ENCODE results near the gene PKN1.
"Not testable (repeated sequence)": the region's sequence is repeated elsewhere in the genome, so short reads cannot be mapped to it uniquely, and the experiment has no call there.

The PKN1 gene

DNA sequence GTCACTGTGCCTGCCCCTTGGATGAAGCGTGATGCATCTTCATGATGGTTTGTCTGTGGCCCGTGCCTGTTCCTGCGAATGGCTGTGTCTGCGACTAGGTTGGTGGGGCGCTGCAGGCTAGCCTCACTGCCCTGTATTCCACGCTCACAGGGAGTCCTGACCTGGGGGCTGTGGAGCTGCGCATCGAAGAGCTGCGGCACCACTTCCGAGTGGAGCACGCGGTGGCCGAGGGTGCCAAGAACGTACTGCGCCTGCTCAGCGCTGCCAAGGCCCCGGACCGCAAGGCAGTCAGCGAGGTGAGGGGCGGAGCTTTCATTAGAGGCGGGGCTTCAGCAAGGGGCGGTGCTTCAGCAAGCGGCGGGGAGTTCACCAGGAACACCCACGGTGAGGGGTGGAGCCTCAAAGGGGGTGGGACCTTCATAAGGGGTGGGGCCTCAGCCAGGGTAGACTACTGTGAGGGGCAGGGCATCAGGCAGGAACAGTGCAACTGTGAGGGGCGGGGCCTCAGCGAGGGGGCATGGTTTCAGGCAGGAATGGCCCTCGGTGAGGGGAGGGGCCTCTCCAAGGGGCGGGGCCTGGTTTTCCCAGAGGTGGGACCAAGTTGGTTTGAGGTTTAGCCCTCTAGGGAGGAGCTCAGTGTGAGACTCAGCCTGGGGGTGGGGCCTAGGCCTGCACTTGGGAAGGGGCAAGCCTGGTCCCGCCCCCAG, 17.2 kb downstream of the PKN1 start:
- DNase-seq (ENCODE audit: insufficient read length, low spot score): no peak
- no peak for FAIRE-seq
- no peak for TF ChIP-seq POLR2A (IDR thresholded peaks at IDR 0.05; ENCODE audit: low read depth, low read length)

DNA sequence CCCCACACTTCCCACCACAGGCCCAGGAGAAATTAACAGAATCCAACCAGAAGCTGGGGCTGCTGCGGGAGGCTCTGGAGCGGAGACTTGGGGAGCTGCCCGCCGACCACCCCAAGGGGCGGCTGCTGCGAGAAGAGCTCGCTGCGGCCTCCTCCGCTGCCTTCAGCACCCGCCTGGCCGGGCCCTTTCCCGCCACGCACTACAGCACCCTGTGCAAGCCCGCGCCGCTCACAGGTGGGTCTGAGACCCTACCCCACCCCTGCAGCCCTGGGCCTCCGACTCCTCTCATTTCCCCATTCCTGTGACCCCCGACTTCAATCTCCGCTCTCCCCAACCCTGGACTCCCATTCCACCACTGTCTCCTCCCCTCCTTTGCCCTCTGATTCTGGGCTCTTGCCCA, 17.8 kb downstream of the PKN1 start:
- no peak for FAIRE-seq
- no peak for TF ChIP-seq POLR2A (IDR thresholded peaks at IDR 0.05; ENCODE audit: low read depth, low read length)
- no peak for DNase-seq (ENCODE audit: insufficient read length, low spot score)

DNA sequence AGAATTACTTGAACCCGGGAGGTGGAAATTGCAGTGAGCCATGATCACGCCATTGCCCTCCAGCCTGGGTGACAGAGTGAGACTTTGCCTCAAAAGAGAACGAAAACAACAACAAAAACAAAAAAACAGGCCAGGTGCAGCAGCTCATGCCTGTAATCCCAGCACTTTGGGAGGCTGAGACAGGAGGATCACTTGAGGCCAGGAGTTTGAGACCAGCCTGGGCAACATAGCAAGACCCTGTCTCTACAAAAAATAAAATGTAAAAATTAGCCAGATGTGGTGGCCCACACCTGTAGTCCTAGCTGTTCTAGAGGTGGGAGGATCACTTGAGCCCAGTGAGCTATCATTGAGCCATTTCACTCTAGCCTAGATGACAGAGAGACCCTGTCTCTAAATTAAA, 19.2 kb downstream of the PKN1 start:
- not testable (repeated sequence) for DNase-seq (ENCODE audit: insufficient read length, low spot score); FAIRE-seq

GRCh38 chr19:14459703-14460102, 26.6 kb downstream of the PKN1 start:
- FAIRE-seq (no peak), DNase-seq (ENCODE audit: insufficient read length, low spot score) (no peak)
- no peak for TF ChIP-seq POLR2A (IDR thresholded peaks at IDR 0.05; ENCODE audit: low read depth, low read length)

DNA sequence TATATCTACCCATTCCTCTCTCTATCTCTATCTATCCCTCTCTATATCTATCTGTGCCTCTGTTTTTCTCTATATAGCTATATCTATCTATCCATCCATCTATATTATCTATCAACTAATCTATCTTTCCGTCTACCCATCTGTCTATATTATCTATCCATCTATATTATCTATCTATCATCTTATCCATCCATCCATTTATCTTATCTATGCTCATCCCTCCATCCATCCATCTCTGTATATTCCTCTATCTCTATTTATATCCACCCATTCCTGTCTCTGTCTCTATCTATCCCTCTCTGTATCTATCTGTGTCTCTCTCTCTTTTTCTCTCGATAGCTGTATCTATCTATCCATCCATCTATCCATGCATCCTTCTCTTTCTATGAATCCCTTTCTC, 27.8 kb downstream of the PKN1 start:
- DNase-seq (ENCODE audit: insufficient read length, low spot score) (no peak), FAIRE-seq (no peak)
- TF ChIP-seq POLR2A (IDR thresholded peaks at IDR 0.05; ENCODE audit: low read depth, low read length): no peak

DNA sequence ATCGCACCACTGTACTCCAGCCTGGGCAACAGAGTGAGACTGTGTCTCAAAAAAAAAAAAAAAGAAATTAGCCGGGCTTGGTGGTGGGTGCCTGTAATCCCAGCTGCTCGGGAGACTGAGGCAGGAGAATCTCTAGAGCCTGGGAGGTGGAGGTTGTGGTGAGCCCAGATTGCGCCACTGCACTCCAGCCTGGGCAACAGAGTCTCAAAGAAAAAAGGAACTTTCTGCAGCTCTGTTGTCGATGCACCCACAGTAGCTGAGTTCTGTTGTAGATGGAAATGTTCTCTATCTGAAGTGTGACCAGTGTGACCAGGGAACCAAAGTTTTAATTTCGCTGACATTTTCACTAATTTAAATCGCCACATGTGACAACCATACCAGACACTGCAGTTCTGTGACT, 29.3 kb downstream of the PKN1 start:
- not testable (repeated sequence) for DNase-seq (ENCODE audit: insufficient read length, low spot score); FAIRE-seq

GRCh38 chr19:14463747-14464146, 30.6 kb downstream of the PKN1 start:
- DNase-seq (ENCODE audit: insufficient read length, low spot score) (no peak), FAIRE-seq (no peak)

GRCh38 chr19:14467391-14467790, 34.3 kb downstream of the PKN1 start:
- FAIRE-seq (no peak), DNase-seq (ENCODE audit: insufficient read length, low spot score) (no peak)
- TF ChIP-seq POLR2A (IDR thresholded peaks at IDR 0.05; ENCODE audit: low read depth, low read length): no peak

More at GRCh38 chr19:14463747-14464146, 30.6 kb downstream of the PKN1 start:
- no peak for TF ChIP-seq POLR2A (IDR thresholded peaks at IDR 0.05; ENCODE audit: low read depth, low read length)

DNA sequence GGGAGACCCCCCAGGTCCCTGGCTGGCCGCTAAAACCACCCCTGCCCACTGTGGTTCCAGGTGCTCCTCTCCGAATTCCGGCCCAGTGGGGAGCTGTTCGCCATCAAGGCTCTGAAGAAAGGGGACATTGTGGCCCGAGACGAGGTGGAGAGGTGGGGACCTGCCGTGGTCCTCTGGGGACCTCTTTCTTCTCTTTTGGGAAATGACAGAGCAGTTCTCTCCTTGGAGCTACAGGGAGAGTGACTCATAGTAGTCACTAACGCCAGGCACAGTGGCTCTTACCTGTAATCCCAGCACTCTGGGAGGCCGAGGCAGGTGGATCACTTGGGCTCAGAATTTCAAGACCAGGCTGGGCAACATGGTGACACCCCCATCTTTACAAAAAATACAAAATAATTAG, 34.7 kb downstream of the PKN1 start:
- DNase-seq (ENCODE audit: insufficient read length, low spot score) (no peak), FAIRE-seq (no peak)
- no peak for TF ChIP-seq POLR2A (IDR thresholded peaks at IDR 0.05; ENCODE audit: low read depth, low read length)

GRCh38 chr19:14470031-14470876, 37.1 kb downstream of the PKN1 start:
- DNase-seq (ENCODE audit: insufficient read length, low spot score) (no peak), FAIRE-seq (no peak)
- no peak for TF ChIP-seq POLR2A (IDR thresholded peaks at IDR 0.05; ENCODE audit: low read depth, low read length)

DNA sequence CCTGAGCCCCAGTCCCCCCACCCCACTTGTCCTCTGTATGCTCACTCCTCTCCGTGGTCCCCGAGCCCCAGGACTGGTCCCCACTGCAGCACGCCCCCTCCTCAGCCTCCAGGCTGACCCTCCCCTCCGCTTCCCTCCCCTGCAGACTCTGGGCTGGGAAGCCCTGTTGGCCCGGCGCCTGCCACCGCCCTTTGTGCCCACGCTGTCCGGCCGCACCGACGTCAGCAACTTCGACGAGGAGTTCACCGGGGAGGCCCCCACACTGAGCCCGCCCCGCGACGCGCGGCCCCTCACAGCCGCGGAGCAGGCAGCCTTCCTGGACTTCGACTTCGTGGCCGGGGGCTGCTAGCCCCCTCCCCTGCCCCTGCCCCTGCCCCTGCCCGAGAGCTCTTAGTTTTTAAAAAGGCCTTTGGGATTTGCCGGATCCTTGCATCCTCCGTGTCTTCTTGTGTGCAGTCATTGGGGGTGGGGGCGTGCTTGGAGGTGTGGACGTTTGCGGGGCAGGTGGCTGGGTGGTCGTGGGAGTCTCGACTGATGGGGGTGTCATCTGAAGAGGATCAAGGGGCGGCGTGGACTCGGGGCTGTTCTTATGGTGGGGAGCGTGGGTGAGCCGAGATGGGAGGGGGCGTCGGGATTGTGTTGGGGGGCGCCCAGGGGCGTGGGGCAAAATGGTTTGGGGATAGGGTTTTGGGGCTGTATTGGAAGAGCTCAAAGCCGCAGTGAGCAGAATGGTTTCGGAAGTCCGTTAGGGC, 38.5 kb downstream of the PKN1 start:
- DNase-seq (ENCODE audit: insufficient read length, low spot score) (no peak), FAIRE-seq (no peak)
- TF ChIP-seq POLR2A (IDR thresholded peaks at IDR 0.05; ENCODE audit: low read depth, low read length): no peak

DNA sequence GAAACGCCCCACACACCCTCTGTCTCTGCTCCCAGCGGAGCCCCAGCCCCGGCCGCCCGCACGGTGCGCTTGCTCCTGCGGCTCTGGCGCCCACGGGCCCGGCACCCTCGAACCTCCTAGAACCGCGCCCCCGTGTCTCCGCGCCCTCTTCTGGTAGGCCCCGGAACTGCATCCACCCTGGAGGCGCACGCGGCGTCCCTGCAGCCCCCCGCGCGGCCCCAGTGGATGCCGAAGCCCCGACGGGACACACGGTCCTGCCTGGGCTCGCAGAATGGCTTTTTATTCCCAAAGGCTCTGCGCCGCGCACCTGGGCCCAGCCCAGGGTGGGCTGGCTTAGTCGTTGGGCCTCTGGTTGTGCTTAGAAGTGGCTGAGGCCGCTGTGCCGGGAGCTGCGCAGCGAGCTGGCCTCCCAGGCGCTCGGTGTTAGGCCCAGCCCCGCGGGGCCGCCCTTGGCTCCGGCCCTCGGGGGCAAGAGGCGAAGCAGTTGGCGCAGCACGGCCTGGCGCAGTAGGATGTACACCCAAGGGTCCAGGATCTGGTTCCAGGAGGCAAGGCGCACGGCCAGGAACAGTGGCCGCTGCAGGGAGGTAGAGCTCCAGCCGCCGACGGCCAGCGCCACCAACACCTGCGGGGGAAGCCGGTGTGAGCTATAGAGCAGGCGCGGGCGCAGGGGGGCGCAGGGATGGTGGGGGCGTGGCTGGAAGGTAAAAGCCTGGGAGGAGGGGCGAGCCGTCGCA, 39.3 kb downstream of the PKN1 start:
- no peak for FAIRE-seq
- TF ChIP-seq POLR2A (IDR thresholded peaks at IDR 0.05; ENCODE audit: low read depth, low read length): no peak
- no peak for DNase-seq (ENCODE audit: insufficient read length, low spot score)

DNA sequence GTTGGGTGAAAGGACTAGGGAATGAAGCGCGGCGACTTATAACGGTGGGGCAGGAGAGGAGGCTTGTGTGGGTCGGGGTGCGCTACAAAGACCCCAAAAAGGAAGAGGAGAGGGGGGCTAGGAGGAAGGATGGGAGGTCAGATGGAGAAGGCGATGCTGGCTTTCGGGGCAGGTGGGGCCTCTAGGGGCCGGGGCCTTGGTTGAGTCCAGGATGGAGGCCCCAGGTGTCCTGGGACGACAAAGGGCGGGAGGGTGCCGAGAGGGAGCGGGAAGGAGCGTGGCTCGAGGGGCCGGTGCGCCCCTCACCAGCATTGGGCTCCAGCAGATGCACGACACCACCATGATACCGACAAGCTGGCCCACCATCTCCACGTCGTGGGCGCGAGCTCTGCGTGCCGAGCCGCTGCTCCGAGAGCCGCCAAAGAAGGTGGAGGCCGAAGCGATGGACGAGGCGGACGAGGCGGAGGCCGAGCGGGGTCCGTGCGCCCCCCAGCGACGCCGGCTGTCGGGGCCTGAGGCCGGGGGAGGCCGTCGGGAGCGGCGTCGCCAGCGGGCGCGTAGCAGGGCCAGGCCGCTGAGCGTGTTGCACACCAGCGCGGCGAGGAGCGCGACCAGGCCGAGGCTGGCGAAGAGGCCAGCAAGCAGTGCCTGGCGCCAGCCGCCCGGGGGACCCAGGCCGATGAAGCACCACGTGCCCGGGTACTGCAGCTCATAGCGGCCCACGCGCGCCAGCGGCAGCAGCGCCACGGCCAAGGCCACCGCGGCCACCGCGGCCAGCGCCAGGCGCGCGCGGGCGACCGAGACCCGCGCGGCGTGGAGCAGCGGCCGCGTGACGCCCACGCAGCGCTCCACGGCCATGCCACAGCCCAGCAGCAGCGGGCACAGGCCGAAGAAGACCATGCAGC, 40.2 kb downstream of the PKN1 start:
- FAIRE-seq: no peak
- TF ChIP-seq POLR2A (IDR thresholded peaks at IDR 0.05; ENCODE audit: low read depth, low read length): no peak
- no peak for DNase-seq (ENCODE audit: insufficient read length, low spot score)
